Measurements from ENCODE around the gene P2RY11. TPM values are rescaled to one million over a fixed set of nuclear protein-coding genes. Genes with fewer than 3 reads are reported as not detected.

P2RY11 gene
- 1.2 and 1.3 TPM in 2 replicates for total RNA-seq

DNA sequence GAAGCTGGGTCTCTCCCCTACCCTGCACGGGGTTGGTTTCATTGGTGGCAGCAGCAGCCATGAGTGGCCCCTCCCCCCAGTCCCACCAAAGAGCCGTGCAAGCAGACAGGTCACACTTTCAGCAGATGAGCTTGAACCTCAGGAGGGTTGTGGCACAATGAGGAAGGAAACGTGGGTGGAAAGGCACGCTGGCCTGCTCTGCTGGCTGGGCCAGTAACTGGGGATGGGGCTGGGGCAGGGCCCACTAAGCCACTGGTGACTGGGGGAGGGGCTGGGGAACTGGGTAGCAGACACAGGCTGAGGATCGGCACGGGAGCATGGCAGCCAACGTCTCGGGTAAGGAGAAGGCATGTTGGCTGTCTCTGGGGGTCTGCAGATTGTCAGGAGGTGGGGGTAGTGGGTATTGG lies at the start of gene P2RY11:
P2RY11 (plus strand) TSS at position 289 of the 407 bp plus-strand sequence; CDS start at position 318, 29 bp downstream.

GRCh38 chr19:10085641-10086590 lies 25.6 kb upstream of the P2RY11 start, which contains the start of gene SHFL:
Gene SHFL, plus strand, starts transcription at chr19:10086317. Its CDS starts 111 bp downstream, at chr19:10086428.

GRCh38 chr19:10106100-10106936 lies 5.2 kb upstream of the P2RY11 start, which contains the start of gene PPAN:
Gene PPAN, plus strand, starts transcription at chr19:10106362. Its CDS starts 33 bp downstream, at chr19:10106395.

Other genes starting within 250 kb of the P2RY11 start
- gene OLFM2, start 175.2 kb upstream of the P2RY11 start, total RNA-seq = 0.19 and 1.3 TPM in 2 replicates
- 3.5 and 6.3 TPM in 2 replicates for gene COL5A3, start 101.2 kb upstream of the P2RY11 start, total RNA-seq
- gene RDH8, start 98.2 kb upstream of the P2RY11 start, total RNA-seq = not detected in 2 replicates
- gene SHFL, start 25.4 kb upstream of the P2RY11 start, total RNA-seq = 18.4 and 22.4 TPM in 2 replicates
- gene ANGPTL6, start 9.0 kb upstream of the P2RY11 start, total RNA-seq = 0.13 and 0.25 TPM in 2 replicates
- gene PPAN, start 5.3 kb upstream of the P2RY11 start, total RNA-seq = 17.3 and 26.7 TPM in 2 replicates
- gene EIF3G, start 8.2 kb downstream of the P2RY11 start, total RNA-seq = 294 and 341 TPM in 2 replicates
- 39.1 and 39.9 TPM in 2 replicates for gene DNMT1, start 83.3 kb downstream of the P2RY11 start, total RNA-seq
- gene S1PR2, start 119.6 kb downstream of the P2RY11 start, total RNA-seq = 9.1 and 9.4 TPM in 2 replicates
- 13.9 and 15.7 TPM in 2 replicates for gene MRPL4, start 140.5 kb downstream of the P2RY11 start, total RNA-seq
- 1.3 and 4.9 TPM in 2 replicates for gene ICAM1, start 159.4 kb downstream of the P2RY11 start, total RNA-seq
- gene ICAM4, start 175.3 kb downstream of the P2RY11 start, total RNA-seq = 0.13 and 0.62 TPM in 2 replicates
- gene ICAM5, start 178.3 kb downstream of the P2RY11 start, total RNA-seq = 0.26 and 0.56 TPM in 2 replicates
- 0.12 and 0.13 TPM in 2 replicates for gene ZGLP1, start 198.1 kb downstream of the P2RY11 start, total RNA-seq
- 19.3 and 19.7 TPM in 2 replicates for gene FDX2, start 204.3 kb downstream of the P2RY11 start, total RNA-seq
- 5.5 and 5.7 TPM in 2 replicates for gene RAVER1, start 221.8 kb downstream of the P2RY11 start, total RNA-seq
- 15.2 and 21.5 TPM in 2 replicates for gene ICAM3, start 227.9 kb downstream of the P2RY11 start, total RNA-seq